OCI-LY7 (cell line): Measurements from ENCODE around the gene DENND2A.

ENCODE experiments used
- CTCF ChIP-seq: fragments of 200-600 bp; sonication (generic); conservative IDR thresholded peaks from 2 replicates; pipeline ENCODE4 v1.5.1; 2014; ENCODE audit warnings: mild to moderate bottlenecking, antibody characterized with exemption, low read length, moderate library complexity, mixed read lengths
- EZH2phosphoT487 ChIP-seq: fragments of 200-600 bp; sonication (generic); IDR thresholded peaks from 2 replicates; pipeline ENCODE4 v1.6.1; 2018; ENCODE audit warnings: low read depth, borderline replicate concordance, mild to moderate bottlenecking, mixed run types, antibody characterized with exemption, low read length, moderate library complexity, mixed read lengths

- TF ChIP-seq CTCF (no peak), EZH2phosphoT487 (no peak)
These were observed 47.5 kb downstream of the DENND2A start for GRCh38 chr7:140592964-140593671.
